ENCODE results near the gene SPEM3.

- TF ChIP-seq YY1 (IDR thresholded peaks at IDR 0.05; ENCODE audit: insufficient read depth, insufficient read length) (no peak), SUZ12 (IDR thresholded peaks at IDR 0.05; ENCODE audit: extremely low read depth, insufficient read depth, insufficient read length) (no peak)
These were observed 49.9 kb downstream of the SPEM3 start for GRCh38 chr17:7478276-7479212.

All from NT2/D1 (cell line).